ENCODE data around the gene SLC25A40.

DNA sequence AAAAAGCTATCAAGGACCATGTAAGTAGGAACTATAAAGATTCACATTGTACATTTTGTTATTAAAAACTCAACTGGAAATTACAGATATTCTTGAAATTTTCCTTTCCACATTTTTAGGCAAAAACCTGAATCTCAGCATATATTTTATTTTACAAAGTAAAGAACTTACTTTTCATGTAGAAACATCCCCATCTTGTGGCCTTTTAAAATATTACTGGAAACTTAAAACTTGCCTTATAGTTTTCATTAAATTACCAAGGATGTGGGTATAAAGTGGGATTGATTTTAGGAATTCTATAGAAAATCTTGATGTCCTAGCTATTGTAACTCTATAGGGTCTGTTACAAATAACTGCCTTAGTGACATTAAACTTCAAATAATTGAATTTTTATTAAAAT lies 10.7 kb upstream of the SLC25A40 start:
- no peak for TF ChIP-seq POLR2A (IDR thresholded peaks at IDR 0.05)
- TF ChIP-seq, protein P1, sequence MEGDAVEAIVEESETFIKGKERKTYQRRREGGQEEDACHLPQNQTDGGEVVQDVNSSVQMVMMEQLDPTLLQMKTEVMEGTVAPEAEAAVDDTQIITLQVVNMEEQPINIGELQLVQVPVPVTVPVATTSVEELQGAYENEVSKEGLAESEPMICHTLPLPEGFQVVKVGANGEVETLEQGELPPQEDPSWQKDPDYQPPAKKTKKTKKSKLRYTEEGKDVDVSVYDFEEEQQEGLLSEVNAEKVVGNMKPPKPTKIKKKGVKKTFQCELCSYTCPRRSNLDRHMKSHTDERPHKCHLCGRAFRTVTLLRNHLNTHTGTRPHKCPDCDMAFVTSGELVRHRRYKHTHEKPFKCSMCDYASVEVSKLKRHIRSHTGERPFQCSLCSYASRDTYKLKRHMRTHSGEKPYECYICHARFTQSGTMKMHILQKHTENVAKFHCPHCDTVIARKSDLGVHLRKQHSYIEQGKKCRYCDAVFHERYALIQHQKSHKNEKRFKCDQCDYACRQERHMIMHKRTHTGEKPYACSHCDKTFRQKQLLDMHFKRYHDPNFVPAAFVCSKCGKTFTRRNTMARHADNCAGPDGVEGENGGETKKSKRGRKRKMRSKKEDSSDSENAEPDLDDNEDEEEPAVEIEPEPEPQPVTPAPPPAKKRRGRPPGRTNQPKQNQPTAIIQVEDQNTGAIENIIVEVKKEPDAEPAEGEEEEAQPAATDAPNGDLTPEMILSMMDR (IDR thresholded peaks at IDR 0.05) = peak; percentile 26 to 70 (median 52)
